WTC11 (cell line): ENCODE results near the gene AOC3. TPM values are rescaled to one million over a fixed set of nuclear protein-coding genes. Genes with fewer than 3 reads are reported as not detected.

Source experiments
- ATAC-seq: fragments of 200-7000 bp; cut with Tn5 transposase; 2 replicates; pipeline ENCODE4 v1.10.0; 2021; ENCODE audit warnings: mild to moderate bottlenecking, moderate library complexity
- CTCF ChIA-PET: fragments of 300-600 bp; sonication (Branson Sonifier 250); formaldehyde crosslinking; loops from one replicate; lab custom pipeline; 2021; ENCODE audit warnings: antibody characterized with exemption; lab: Charles Lee
- POLR2A ChIA-PET: fragments of 350-600 bp; sonication (Branson Sonifier 250); formaldehyde crosslinking; loops from one replicate; lab custom pipeline; 2021; ENCODE audit warnings: antibody characterized with exemption; lab: Charles Lee
- DNase-seq: peaks from one replicate; pipeline ENCODE4 v3.0.0; 2021; ENCODE audit warnings: low spot score
- H3K27ac Mint-ChIP-seq: 2 replicates; pipeline ENCODE4 v1.8.0; 2021; ENCODE audit warnings: mixed read lengths
- H3K27me3 Mint-ChIP-seq: 2 replicates; pipeline ENCODE4 v1.8.0; 2021; ENCODE audit warnings: low read depth, mild to moderate bottlenecking, moderate library complexity, mixed read lengths
- H3K36me3 Mint-ChIP-seq: 2 replicates; pipeline ENCODE4 v1.8.0; 2021; ENCODE audit warnings: mixed read lengths
- H3K4me1 Mint-ChIP-seq: 2 replicates; pipeline ENCODE4 v1.8.0; 2022; ENCODE audit warnings: mixed read lengths
- H3K4me3 Mint-ChIP-seq: 2 replicates; pipeline ENCODE4 v1.8.0; 2021; ENCODE audit warnings: mild to moderate bottlenecking, moderate library complexity, mixed read lengths
- H3K9me3 Mint-ChIP-seq: 2 replicates; pipeline ENCODE4 v1.8.0; 2021; ENCODE audit warnings: mixed read lengths
- AFF4 ChIP-seq: sonication (generic); formaldehyde crosslinking; IDR thresholded peaks from 2 replicates; pipeline ENCODE4 v1.8.1; 2023; ENCODE audit warnings: mild to moderate bottlenecking, missing genetic modification reagents, borderline replicate concordance
- ATF1 ChIP-seq: sonication (generic); formaldehyde crosslinking; IDR thresholded peaks from 2 replicates; pipeline ENCODE4 v1.8.1; 2023; ENCODE audit warnings: mild to moderate bottlenecking, moderate library complexity, missing genetic modification reagents
- ATF2 ChIP-seq: sonication (generic); formaldehyde crosslinking; IDR thresholded peaks from 2 replicates; pipeline ENCODE4 v1.8.1; 2022; ENCODE audit warnings: low read depth, missing genetic modification reagents, borderline replicate concordance
- CREM ChIP-seq: sonication (generic); formaldehyde crosslinking; IDR thresholded peaks from 2 replicates; pipeline ENCODE4 v1.8.1; 2022; ENCODE audit warnings: mild to moderate bottlenecking, missing genetic modification reagents, moderate library complexity
- ESRRA ChIP-seq: sonication (generic); formaldehyde crosslinking; IDR thresholded peaks from 2 replicates; pipeline ENCODE4 v1.8.1; 2022; ENCODE audit warnings: mild to moderate bottlenecking, missing genetic modification reagents, borderline replicate concordance
- IRF2 ChIP-seq: sonication (generic); formaldehyde crosslinking; IDR thresholded peaks from 2 replicates; pipeline ENCODE4 v1.8.0; 2022; ENCODE audit warnings: low read depth, missing genetic modification reagents, borderline replicate concordance
- JUN ChIP-seq: sonication (generic); formaldehyde crosslinking; IDR thresholded peaks from 2 replicates; pipeline ENCODE4 v1.8.0; 2023; ENCODE audit warnings: mild to moderate bottlenecking, missing genetic modification reagents
- KAT7 ChIP-seq: sonication (generic); formaldehyde crosslinking; IDR thresholded peaks from 2 replicates; pipeline ENCODE4 v1.8.1; 2023; ENCODE audit warnings: missing genetic modification reagents, mild to moderate bottlenecking, borderline replicate concordance
- OVOL2 ChIP-seq: fragments of 250-450 bp; sonication (Bioruptor Pico); IDR thresholded peaks from 2 replicates; pipeline ENCODE4 v1.9.0; 2021; ENCODE audit warnings: mild to moderate bottlenecking, borderline replicate concordance
- PREB ChIP-seq: sonication (generic); formaldehyde crosslinking; IDR thresholded peaks from 2 replicates; pipeline ENCODE4 v1.8.1; 2022; ENCODE audit warnings: mild to moderate bottlenecking, missing genetic modification reagents, moderate library complexity, borderline replicate concordance
- RELA ChIP-seq: sonication (generic); formaldehyde crosslinking; IDR thresholded peaks from 2 replicates; pipeline ENCODE4 v1.8.1; 2022; ENCODE audit warnings: missing genetic modification reagents, mild to moderate bottlenecking, borderline replicate concordance
- SMAD3 ChIP-seq: sonication (generic); formaldehyde crosslinking; IDR thresholded peaks from 2 replicates; pipeline ENCODE4 v1.8.0; 2022; ENCODE audit warnings: missing genetic modification reagents, mild to moderate bottlenecking, borderline replicate concordance
- ZBTB43 ChIP-seq: sonication (generic); formaldehyde crosslinking; IDR thresholded peaks from 2 replicates; pipeline ENCODE4 v1.8.1; 2023; ENCODE audit warnings: mild to moderate bottlenecking, missing genetic modification reagents
- ZMAT4 ChIP-seq: fragments of 250-450 bp; sonication (Bioruptor Pico); IDR thresholded peaks from 2 replicates; pipeline ENCODE4 v1.9.0; 2021; ENCODE audit warnings: mild to moderate bottlenecking
- ZNF512 ChIP-seq: sonication (generic); formaldehyde crosslinking; IDR thresholded peaks from 2 replicates; pipeline ENCODE4 v1.8.1; 2022; ENCODE audit warnings: missing genetic modification reagents, borderline replicate concordance
- total RNA-seq: library from RNA; stranded (reverse); gene quantifications from 3 replicates; pipeline ENCODE4 v1.2.3, GENCODE V29; 2021
- TF ChIP-seq, protein P1 (sequence below): sonication (generic); formaldehyde crosslinking; conservative IDR thresholded peaks from 2 replicates; pipeline ENCODE4 v1.8.1; 2023; ENCODE audit warnings: mild to moderate bottlenecking, low read depth, missing genetic modification reagents, moderate library complexity
- TF ChIP-seq, protein P2 (sequence below): sonication (generic); formaldehyde crosslinking; IDR thresholded peaks from 2 replicates; pipeline ENCODE4 v1.8.0; 2023; ENCODE audit warnings: missing genetic modification reagents

AOC3 gene
- total RNA-seq, 1 experiment from 2014 or later: 7.6 TPM

- TF ChIP-seq AFF4 (CRISPR knock-in tag) (no peak), ZBTB43 (CRISPR knock-in tag) (no peak), ZMAT4 (no peak), SMAD3 (CRISPR knock-in tag) (no peak)
Measured at GRCh38 chr17:42853597-42853967, 2.6 kb downstream of the AOC3 start (continued).

- ATAC-seq: no peak
- POLR2A ChIA-PET: no interaction called here
- no peak overlapping the region for H3K4me3 Mint-ChIP-seq
Measured at GRCh38 chr17:42853968-42854790, 3.2 kb downstream of the AOC3 start.

DNA sequence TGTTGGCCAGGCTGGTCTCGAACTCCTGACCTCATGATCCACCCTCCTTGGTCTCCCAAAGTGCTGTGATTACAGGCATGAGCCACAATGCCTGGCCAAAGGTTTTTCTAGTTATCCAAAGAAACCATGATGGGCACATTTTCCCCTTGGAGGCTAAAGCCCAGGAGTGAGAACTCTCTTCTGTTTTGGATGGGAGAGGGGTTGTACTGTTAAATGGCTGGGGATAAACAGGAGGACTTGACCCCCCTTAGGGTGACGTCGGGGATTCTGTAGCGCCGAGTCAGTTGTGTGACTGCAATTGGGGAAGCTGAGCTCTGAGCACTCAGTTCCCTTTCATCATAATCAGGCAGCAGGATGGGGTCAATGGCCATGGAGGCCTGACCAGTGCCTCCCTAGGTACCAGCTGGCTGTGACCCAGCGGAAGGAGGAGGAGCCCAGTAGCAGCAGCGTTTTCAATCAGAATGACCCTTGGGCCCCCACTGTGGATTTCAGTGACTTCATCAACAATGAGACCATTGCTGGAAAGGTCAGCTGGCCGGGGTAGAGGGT lies 4.1 kb downstream of the AOC3 start:
- ChIA-PET CTCF (interaction anchor here (0.8 to 1.2 kb wide), 2 partner anchors 18 to 83 kb away, joined by 3 to 4 read pairs; no protein-coding TSS in a partner anchor), POLR2A (no interaction called here)
- H3K27ac Mint-ChIP-seq: no peak overlapping the region
- TF ChIP-seq PREB (CRISPR knock-in tag): no peak
- no peak for TF ChIP-seq OVOL2 (CRISPR knock-in tag)
- no peak for TF ChIP-seq ESRRA
- no peak for TF ChIP-seq JUN (CRISPR knock-in tag)
- no peak for TF ChIP-seq ZNF512 (CRISPR knock-in tag)
- TF ChIP-seq, protein P1, sequence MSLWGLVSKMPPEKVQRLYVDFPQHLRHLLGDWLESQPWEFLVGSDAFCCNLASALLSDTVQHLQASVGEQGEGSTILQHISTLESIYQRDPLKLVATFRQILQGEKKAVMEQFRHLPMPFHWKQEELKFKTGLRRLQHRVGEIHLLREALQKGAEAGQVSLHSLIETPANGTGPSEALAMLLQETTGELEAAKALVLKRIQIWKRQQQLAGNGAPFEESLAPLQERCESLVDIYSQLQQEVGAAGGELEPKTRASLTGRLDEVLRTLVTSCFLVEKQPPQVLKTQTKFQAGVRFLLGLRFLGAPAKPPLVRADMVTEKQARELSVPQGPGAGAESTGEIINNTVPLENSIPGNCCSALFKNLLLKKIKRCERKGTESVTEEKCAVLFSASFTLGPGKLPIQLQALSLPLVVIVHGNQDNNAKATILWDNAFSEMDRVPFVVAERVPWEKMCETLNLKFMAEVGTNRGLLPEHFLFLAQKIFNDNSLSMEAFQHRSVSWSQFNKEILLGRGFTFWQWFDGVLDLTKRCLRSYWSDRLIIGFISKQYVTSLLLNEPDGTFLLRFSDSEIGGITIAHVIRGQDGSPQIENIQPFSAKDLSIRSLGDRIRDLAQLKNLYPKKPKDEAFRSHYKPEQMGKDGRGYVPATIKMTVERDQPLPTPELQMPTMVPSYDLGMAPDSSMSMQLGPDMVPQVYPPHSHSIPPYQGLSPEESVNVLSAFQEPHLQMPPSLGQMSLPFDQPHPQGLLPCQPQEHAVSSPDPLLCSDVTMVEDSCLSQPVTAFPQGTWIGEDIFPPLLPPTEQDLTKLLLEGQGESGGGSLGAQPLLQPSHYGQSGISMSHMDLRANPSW: no peak
- TF ChIP-seq SMAD3 (CRISPR knock-in tag): no peak
- TF ChIP-seq, protein P2, sequence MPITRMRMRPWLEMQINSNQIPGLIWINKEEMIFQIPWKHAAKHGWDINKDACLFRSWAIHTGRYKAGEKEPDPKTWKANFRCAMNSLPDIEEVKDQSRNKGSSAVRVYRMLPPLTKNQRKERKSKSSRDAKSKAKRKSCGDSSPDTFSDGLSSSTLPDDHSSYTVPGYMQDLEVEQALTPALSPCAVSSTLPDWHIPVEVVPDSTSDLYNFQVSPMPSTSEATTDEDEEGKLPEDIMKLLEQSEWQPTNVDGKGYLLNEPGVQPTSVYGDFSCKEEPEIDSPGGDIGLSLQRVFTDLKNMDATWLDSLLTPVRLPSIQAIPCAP: no peak
- no peaks in the 10 kb centered on the region for H3K9me3 Mint-ChIP-seq
- H3K27me3 Mint-ChIP-seq: no peaks in the 10 kb centered on the region
- DNase-seq (no peak), ATAC-seq (no peak)
- H3K4me3 Mint-ChIP-seq: no peak overlapping the region
- no peaks in the 10 kb centered on the region for H3K36me3 Mint-ChIP-seq
- H3K4me1 Mint-ChIP-seq: no peaks in the 10 kb centered on the region; the same call in 1 of the 2 replicates

More at GRCh38 chr17:42853968-42854790, 3.2 kb downstream of the AOC3 start:
- H3K4me1 Mint-ChIP-seq: no peaks in the 10 kb centered on the region; the same call in 1 of the 2 replicates
- no peak for TF ChIP-seq IRF2 (CRISPR knock-in tag)
- no peak for TF ChIP-seq RELA (CRISPR knock-in tag)
- no peak for TF ChIP-seq CREM (CRISPR knock-in tag)
- TF ChIP-seq ATF2 (CRISPR knock-in tag): no peak
- no peak for TF ChIP-seq KAT7 (CRISPR knock-in tag)
- TF ChIP-seq ATF1: no peak
- no peaks in the 10 kb centered on the region for H3K36me3 Mint-ChIP-seq
- no peak for DNase-seq
- H3K27ac Mint-ChIP-seq: no peak overlapping the region
- H3K27me3 Mint-ChIP-seq: no peaks in the 10 kb centered on the region
- CTCF ChIA-PET: interaction anchor here (0.8 to 1.2 kb wide), 2 partner anchors 19 to 84 kb away, joined by 3 to 4 read pairs; no protein-coding TSS in a partner anchor
- no peaks in the 10 kb centered on the region for H3K9me3 Mint-ChIP-seq
